LNCaP clone FGC (cell line): ENCODE results near the gene BAIAP2L2.

Experiments used
- DNase-seq: peaks from one replicate; pipeline ENCODE4 v3.0.0-alpha.2; 2011; ENCODE audit warnings: low read depth
- H3K4me3 ChIP-seq: 2 replicates; pipeline ENCODE4 v1.5.1; 2011; ENCODE audit warnings: mild to moderate bottlenecking, low read depth, low read length, control low read depth
- TF ChIP-seq, protein P1 (sequence below): IDR thresholded peaks from 2 replicates; pipeline ENCODE4 v1.5.1; 2012; ENCODE audit warnings: mild to moderate bottlenecking; ENCODE audit not compliant: control insufficient read depth, insufficient read depth; ENCODE audit errors: extremely low read depth

BAIAP2L2 gene

GRCh38 chr22:38142606-38143005 is 32.1 kb upstream of the BAIAP2L2 start:
- no peak overlapping the region for H3K4me3 ChIP-seq
- TF ChIP-seq, protein P1, sequence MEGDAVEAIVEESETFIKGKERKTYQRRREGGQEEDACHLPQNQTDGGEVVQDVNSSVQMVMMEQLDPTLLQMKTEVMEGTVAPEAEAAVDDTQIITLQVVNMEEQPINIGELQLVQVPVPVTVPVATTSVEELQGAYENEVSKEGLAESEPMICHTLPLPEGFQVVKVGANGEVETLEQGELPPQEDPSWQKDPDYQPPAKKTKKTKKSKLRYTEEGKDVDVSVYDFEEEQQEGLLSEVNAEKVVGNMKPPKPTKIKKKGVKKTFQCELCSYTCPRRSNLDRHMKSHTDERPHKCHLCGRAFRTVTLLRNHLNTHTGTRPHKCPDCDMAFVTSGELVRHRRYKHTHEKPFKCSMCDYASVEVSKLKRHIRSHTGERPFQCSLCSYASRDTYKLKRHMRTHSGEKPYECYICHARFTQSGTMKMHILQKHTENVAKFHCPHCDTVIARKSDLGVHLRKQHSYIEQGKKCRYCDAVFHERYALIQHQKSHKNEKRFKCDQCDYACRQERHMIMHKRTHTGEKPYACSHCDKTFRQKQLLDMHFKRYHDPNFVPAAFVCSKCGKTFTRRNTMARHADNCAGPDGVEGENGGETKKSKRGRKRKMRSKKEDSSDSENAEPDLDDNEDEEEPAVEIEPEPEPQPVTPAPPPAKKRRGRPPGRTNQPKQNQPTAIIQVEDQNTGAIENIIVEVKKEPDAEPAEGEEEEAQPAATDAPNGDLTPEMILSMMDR = no peak
- no peak for DNase-seq

DNA sequence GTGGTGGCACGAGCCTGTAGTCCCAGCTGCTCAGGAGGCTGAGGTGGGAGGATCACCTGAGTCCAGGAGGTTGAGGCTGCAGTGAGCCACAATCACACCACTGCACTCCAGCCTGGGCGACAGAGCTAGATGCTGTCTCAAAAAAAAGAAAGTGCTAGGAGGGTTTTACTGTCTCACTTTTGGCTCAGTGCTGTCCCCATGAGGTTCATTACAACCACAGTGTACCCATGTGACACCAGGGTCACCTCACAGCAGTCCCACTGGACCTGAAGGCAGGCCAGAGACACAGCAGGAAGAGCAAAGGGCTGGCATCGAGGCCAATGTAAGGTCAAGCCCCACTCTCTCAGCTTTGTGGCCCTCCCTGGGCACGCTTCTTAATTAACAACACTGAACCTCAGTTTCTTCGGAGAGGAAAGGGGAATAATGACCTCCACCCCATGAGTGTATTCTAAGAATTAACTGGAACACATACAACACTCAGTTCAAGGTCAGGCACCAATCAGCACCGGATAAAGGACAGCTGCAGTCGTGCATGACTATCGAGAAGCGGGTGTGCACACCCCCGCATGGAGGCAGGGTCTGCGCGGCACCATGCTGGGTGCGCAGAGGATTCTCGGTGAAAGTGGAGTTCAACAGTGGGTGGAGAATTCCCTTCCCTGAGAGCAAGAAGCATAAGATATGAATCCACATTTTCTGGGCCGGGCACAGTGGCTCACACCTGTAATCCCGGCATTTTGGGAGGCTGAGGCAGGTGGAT is 30.9 kb upstream of the BAIAP2L2 start:
- DNase-seq = no peak
- H3K4me3 ChIP-seq = no peak overlapping the region
- TF ChIP-seq, protein P1 = no peak

GRCh38 chr22:38139901-38140300 is 29.4 kb upstream of the BAIAP2L2 start:
- TF ChIP-seq, protein P1 = no peak
- no peak overlapping the region for H3K4me3 ChIP-seq
- no peak for DNase-seq

GRCh38 chr22:38138961-38139360 is 28.5 kb upstream of the BAIAP2L2 start:
- no peak overlapping the region for H3K4me3 ChIP-seq
- TF ChIP-seq, protein P1 = no peak

DNA sequence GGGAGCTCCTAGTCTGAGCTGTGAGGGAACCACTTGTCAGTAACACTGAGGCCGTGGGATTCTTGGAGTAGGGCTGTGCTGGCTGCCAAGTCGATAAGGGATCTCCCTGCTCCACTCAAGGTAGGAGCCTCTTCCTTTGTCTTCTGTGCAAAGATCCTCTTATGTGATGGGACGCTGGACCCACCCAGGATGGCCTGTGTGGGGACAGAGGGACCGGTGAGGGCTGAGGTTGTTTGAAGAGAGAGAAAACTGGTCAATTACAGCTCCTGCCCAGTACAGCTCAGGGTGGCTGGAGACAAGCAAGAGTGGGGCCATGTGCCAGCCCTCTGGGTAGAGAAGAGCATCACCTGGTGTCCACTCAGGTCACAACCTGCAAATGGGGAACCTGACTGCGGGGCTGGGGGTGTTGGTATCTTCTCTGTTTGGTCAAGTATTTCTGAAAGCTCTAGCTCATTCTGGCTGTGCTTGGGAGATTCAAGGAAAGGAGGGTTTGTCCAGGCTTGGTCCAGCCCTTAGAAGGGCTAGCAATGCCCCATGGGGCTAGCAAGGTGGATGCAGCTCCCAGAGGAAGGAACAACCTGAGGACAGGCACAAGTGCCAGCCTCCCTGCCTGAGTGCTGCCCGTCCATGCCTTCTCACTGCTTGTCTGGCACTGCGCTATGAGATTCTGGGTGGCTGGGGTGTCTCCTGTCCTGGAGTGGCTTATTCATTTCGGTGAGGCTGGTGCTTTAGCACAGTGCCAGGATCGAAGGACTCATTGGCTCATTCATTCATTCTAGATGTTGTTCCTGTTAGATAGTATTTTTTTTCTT is 27.6 kb upstream of the BAIAP2L2 start:
- DNase-seq = no peak
- TF ChIP-seq, protein P1 = no peak
- no peak overlapping the region for H3K4me3 ChIP-seq

More at GRCh38 chr22:38138961-38139360, 28.5 kb upstream of the BAIAP2L2 start:
- DNase-seq = no peak

DNA sequence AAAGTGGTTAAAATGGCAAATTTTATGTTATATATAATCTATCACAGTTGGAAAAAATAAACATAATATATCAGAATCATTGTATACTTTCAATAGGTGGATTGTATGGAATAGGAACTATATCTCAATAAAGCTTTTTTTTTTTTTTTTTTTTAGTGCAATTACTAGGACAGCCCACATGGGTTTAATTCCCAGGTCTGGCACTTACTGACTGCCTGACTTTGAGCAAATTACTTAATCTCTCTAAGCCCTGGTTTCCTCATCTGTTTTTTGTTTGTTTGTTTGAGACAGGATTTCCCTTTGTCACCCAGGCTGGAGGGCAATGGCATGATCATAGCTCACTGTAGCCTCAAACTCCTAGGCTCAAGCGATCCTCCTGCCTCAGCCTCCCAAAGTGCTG is 26.1 kb upstream of the BAIAP2L2 start:
- DNase-seq = no peak
- no peak overlapping the region for H3K4me3 ChIP-seq
- TF ChIP-seq, protein P1 = no peak
